COLO829 (cell line): ENCODE data around the gene TTLL11.
"Not testable (repeated sequence)": the region's sequence is repeated elsewhere in the genome, so short reads cannot be mapped to it uniquely, and the experiment has no call there.

Experiments used
- DNase-seq: peaks from one replicate; pipeline ENCODE4 v3.0.0; 2012; ENCODE audit warnings: low spot score

The TTLL11 gene

GRCh38 chr9:122084026-122084675, 9.0 kb downstream of the TTLL11 start:
- DNase-seq: no peak

GRCh38 chr9:122080986-122081385, 12.1 kb downstream of the TTLL11 start:
- DNase-seq: no peak

- no peak for DNase-seq
These were observed 14.6 kb downstream of the TTLL11 start for GRCh38 chr9:122078557-122078956.

GRCh38 chr9:122076773-122077172, 16.3 kb downstream of the TTLL11 start:
- DNase-seq: no peak

GRCh38 chr9:122076117-122076516, 17.0 kb downstream of the TTLL11 start:
- no peak for DNase-seq

GRCh38 chr9:122075135-122076030, 17.7 kb downstream of the TTLL11 start:
- no peak for DNase-seq

- DNase-seq: no peak
These were observed 21.4 kb downstream of the TTLL11 start for GRCh38 chr9:122071715-122072114.

- DNase-seq: no peak
These were observed 22.2 kb downstream of the TTLL11 start for GRCh38 chr9:122070728-122071515.

- not testable (repeated sequence) for DNase-seq
These were observed 26.4 kb downstream of the TTLL11 start for GRCh38 chr9:122066680-122067079.

- no peak for DNase-seq
These were observed 27.0 kb downstream of the TTLL11 start for GRCh38 chr9:122065923-122066629.

- DNase-seq: no peak
These were observed 32.6 kb downstream of the TTLL11 start for GRCh38 chr9:122060481-122060880.

GRCh38 chr9:122059955-122060324, 33.2 kb downstream of the TTLL11 start:
- no peak for DNase-seq

GRCh38 chr9:122059214-122059954, 33.7 kb downstream of the TTLL11 start:
- no peak for DNase-seq

GRCh38 chr9:122058709-122059108, 34.4 kb downstream of the TTLL11 start:
- DNase-seq: no peak

GRCh38 chr9:122058051-122058450, 35.1 kb downstream of the TTLL11 start:
- DNase-seq: no peak

- no peak for DNase-seq
These were observed 35.9 kb downstream of the TTLL11 start for GRCh38 chr9:122057211-122057610.

GRCh38 chr9:122056484-122056883, 36.6 kb downstream of the TTLL11 start:
- DNase-seq: no peak

- no peak for DNase-seq
These were observed 37.4 kb downstream of the TTLL11 start for GRCh38 chr9:122055701-122056100.

GRCh38 chr9:122053567-122054350, 39.3 kb downstream of the TTLL11 start:
- DNase-seq: no peak

GRCh38 chr9:122053064-122053463, 40.0 kb downstream of the TTLL11 start:
- DNase-seq: no peak
